ENCODE data around the gene LRGUK. TPM values are rescaled to one million over a fixed set of nuclear protein-coding genes. Genes with fewer than 3 reads are reported as not detected.
A peak's percentile ranks its signal among the peaks of the same experiment; 100 is the strongest.

LRGUK gene
- polyA plus RNA-seq, 3 donors: 0.41 TPM; not detected in 2

DNA sequence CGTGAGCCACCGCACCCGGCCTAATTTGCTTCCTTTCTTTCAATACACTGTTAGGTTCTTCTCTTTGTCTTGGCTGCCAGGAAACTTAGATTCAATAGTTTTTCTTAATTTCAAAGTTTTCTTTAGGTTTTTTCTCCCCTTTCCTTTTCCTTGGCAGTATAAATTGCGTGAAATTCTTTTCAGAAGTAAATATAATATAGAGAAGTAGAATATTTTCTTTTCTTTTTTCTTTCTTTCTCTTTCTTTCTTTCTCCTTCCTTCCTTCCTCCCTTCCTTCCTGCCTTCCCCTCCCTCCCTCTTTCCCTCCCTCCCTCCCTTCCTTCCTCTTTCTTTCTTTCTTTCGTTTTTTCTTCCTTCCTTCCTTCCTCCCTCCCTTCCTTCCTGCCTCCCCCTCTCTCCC is 1.7 kb downstream of the LRGUK start:
- Mint-ChIP-seq H3K9me3 (peaks cover 0 to 5% (median 0%) of the 10 kb centered on the region in 7 donors), H3K27ac (peak overlapping the region in 2 of 7 donors; percentile 25 to 49), H3K36me3 (no peaks in the 10 kb centered on the region), H3K27me3 (ENCODE audit: low read depth in 3 of 3) (peaks cover 3 to 9% (median 3%) of the 10 kb centered on the region in 3 donors), H3K4me1 (peaks cover 27% of the 10 kb centered on the region), H3K4me3 (no peak overlapping the region)
- no peak for DNase-seq
- Histone ChIP-seq H3K27ac (ENCODE audit: low read depth in 1 of 2, low read length in 2 of 2) (no peak overlapping the region), H3K4me1 (ENCODE audit: control insufficient read depth in 1 of 2, insufficient read depth in 2 of 2, low read length in 2 of 2) (peaks cover 26 to 30% of the 10 kb centered on the region in 2 donors), H3K9me3 (replicated peaks in 1 of 2; ENCODE audit: control insufficient read depth in 1 of 2, insufficient read depth in 1 of 2, low read length in 2 of 2) (no peaks in the 10 kb centered on the region), H3K4me2 (replicated peaks; ENCODE audit: extremely low read depth, low read length, poor library complexity, severe bottlenecking) (no peak overlapping the region), H2AFZ (ENCODE audit: insufficient read depth, low read depth, low read length, poor library complexity, severe bottlenecking) (no peak overlapping the region), H3K36me3 (replicated peaks in 1 of 2; ENCODE audit: control insufficient read depth in 1 of 2, insufficient read depth in 2 of 2, low read length in 2 of 2) (no peaks in the 10 kb centered on the region), H3K79me2 (ENCODE audit: insufficient read depth, low read length) (no peaks in the 10 kb centered on the region), H4K20me1 (ENCODE audit: insufficient read depth, low read length) (no peaks in the 10 kb centered on the region), H3K4me3 (replicated peaks in 1 of 3; ENCODE audit: low read depth in 2 of 3, low read length in 3 of 3) (no peak overlapping the region), H3K27me3 (ENCODE audit: control insufficient read depth in 2 of 2, insufficient read depth in 2 of 2, low read length in 2 of 2) (peaks cover 0 to 2% of the 10 kb centered on the region in 2 donors), H3K9ac (ENCODE audit: insufficient read depth, low read length, poor library complexity, severe bottlenecking) (no peak overlapping the region)
- WGBS (ENCODE audit: insufficient coverage): 0% methylated on average over 1 of the region's 5 CpGs
- no peak for TF ChIP-seq CTCF (IDR thresholded peaks at IDR 0.05)
- intact Hi-C loops (cut with micrococcal nuclease): loop anchor here in 1 of 2 donors (5.0 kb wide), 1 partner anchor 1047 kb away; the partner anchor contains the start of gene CHCHD3

GRCh38 chr7:134129856-134130523 is 2.9 kb downstream of the LRGUK start:
- Histone ChIP-seq H3K36me3 (replicated peaks in 1 of 2; ENCODE audit: control insufficient read depth in 1 of 2, insufficient read depth in 2 of 2, low read length in 2 of 2) (no peaks in the 10 kb centered on the region), H3K4me2 (replicated peaks; ENCODE audit: extremely low read depth, low read length, poor library complexity, severe bottlenecking) (peak overlapping the region; percentile 32), H3K9ac (ENCODE audit: insufficient read depth, low read length, poor library complexity, severe bottlenecking) (no peak overlapping the region), H3K4me3 (replicated peaks in 1 of 3; ENCODE audit: low read depth in 2 of 3, low read length in 3 of 3) (peak overlapping the region in 1 of 3 experiments; percentile 26), H3K27me3 (ENCODE audit: control insufficient read depth in 2 of 2, insufficient read depth in 2 of 2, low read length in 2 of 2) (no peaks in the 10 kb centered on the region), H3K27ac (ENCODE audit: low read depth in 1 of 2, low read length in 2 of 2) (peak overlapping the region; percentile 18 to 39), H3K79me2 (ENCODE audit: insufficient read depth, low read length) (no peaks in the 10 kb centered on the region), H2AFZ (ENCODE audit: insufficient read depth, low read depth, low read length, poor library complexity, severe bottlenecking) (no peak overlapping the region), H3K9me3 (replicated peaks in 1 of 2; ENCODE audit: control insufficient read depth in 1 of 2, insufficient read depth in 1 of 2, low read length in 2 of 2) (no peaks in the 10 kb centered on the region), H3K4me1 (ENCODE audit: control insufficient read depth in 1 of 2, insufficient read depth in 2 of 2, low read length in 2 of 2) (peaks cover 26 to 30% of the 10 kb centered on the region in 2 donors), H4K20me1 (ENCODE audit: insufficient read depth, low read length) (no peaks in the 10 kb centered on the region)
- Mint-ChIP-seq H3K27ac (peak overlapping the region; percentile 47 to 88 (median 82)), H3K9me3 (peaks cover 0 to 5% (median 2%) of the 10 kb centered on the region in 7 donors), H3K36me3 (no peaks in the 10 kb centered on the region), H3K27me3 (ENCODE audit: low read depth in 3 of 3) (peaks cover 3 to 12% (median 4%) of the 10 kb centered on the region in 3 donors), H3K4me3 (peak overlapping the region; percentile 1 to 52), H3K4me1 (peaks cover 27% of the 10 kb centered on the region)
- WGBS (ENCODE audit: insufficient coverage): 0% methylated on average over 1 of the region's 2 CpGs
- TF ChIP-seq CTCF (IDR thresholded peaks at IDR 0.05): no peak
- peak; percentile 16 to 53 (median 43) for DNase-seq
- intact Hi-C loops (cut with micrococcal nuclease): loop anchor here in 1 of 2 donors (5.0 kb wide), 2 partner anchors 187 to 1048 kb away; partner anchors contain the start of genes CHCHD3 and SLC35B4

All from CD14-positive monocyte (primary cell).